ENCODE results near the gene SCAP. TPM values are rescaled to one million over a fixed set of nuclear protein-coding genes. Genes with fewer than 3 reads are reported as not detected.

SCAP gene
- total and polyA plus RNA-seq, 2 donors (not counting 1 experiment from before 2014, with no cell fraction given): 13.6 to 67.7 TPM

- Histone ChIP-seq H3K4me2 (ENCODE audit: extremely low read depth, insufficient read depth, low read length) (no peak overlapping the region), H2AFZ (ENCODE audit: low read length) (no peak overlapping the region), H3K4me3 (replicated peaks in 1 of 4; ENCODE audit: control extremely low read depth in 1 of 4, insufficient read depth in 1 of 4, low read depth in 3 of 4, low read length in 4 of 4) (no peak overlapping the region), H3K27me3 (ENCODE audit: control insufficient read depth, insufficient read depth, low read length) (peaks cover 2% of the 10 kb centered on the region), H3K9ac (ENCODE audit: insufficient read depth, low read length) (no peak overlapping the region), H4K20me1 (ENCODE audit: control insufficient read depth, extremely low read depth, insufficient read depth, low read length) (no peaks in the 10 kb centered on the region), H3K4me1 (ENCODE audit: control insufficient read depth, extremely low read depth, insufficient read depth, low read length) (peaks cover 3% of the 10 kb centered on the region), H3K36me3 (ENCODE audit: control insufficient read depth, insufficient read depth, low read length) (no peaks in the 10 kb centered on the region), H3K9me3 (ENCODE audit: control insufficient read depth, insufficient read depth, low read depth, low read length) (no peaks in the 10 kb centered on the region), H3K79me2 (ENCODE audit: control insufficient read depth, insufficient read depth, low read length) (no peaks in the 10 kb centered on the region), H3K27ac (ENCODE audit: insufficient read depth, low read length) (no peak overlapping the region)
- TF ChIP-seq CTCF (conservative IDR thresholded peaks at IDR 0.05 in 1 of 2, IDR thresholded peaks at IDR 0.05 in 1 of 2; ENCODE audit: low read depth in 1 of 2, low read length in 2 of 2) (no peak), EZH2 (IDR thresholded peaks at IDR 0.05; ENCODE audit: low read length, missing control alignments) (no peak)
- DNase-seq (ENCODE audit: low read depth in 2 of 2): no peak
Observed at GRCh38 chr3:47367631-47368030, 108.1 kb downstream of the SCAP start.

GRCh38 chr3:47366833-47367232, 108.9 kb downstream of the SCAP start:
- Histone ChIP-seq H3K36me3 (ENCODE audit: control insufficient read depth, insufficient read depth, low read length) (no peaks in the 10 kb centered on the region), H3K9me3 (ENCODE audit: control insufficient read depth, insufficient read depth, low read depth, low read length) (no peaks in the 10 kb centered on the region), H3K4me1 (ENCODE audit: control insufficient read depth, extremely low read depth, insufficient read depth, low read length) (peaks cover 3% of the 10 kb centered on the region), H4K20me1 (ENCODE audit: control insufficient read depth, extremely low read depth, insufficient read depth, low read length) (no peaks in the 10 kb centered on the region), H3K27ac (ENCODE audit: insufficient read depth, low read length) (no peak overlapping the region), H2AFZ (ENCODE audit: low read length) (no peak overlapping the region), H3K27me3 (ENCODE audit: control insufficient read depth, insufficient read depth, low read length) (peaks cover 2% of the 10 kb centered on the region), H3K9ac (ENCODE audit: insufficient read depth, low read length) (no peak overlapping the region), H3K4me3 (replicated peaks in 1 of 4; ENCODE audit: control extremely low read depth in 1 of 4, insufficient read depth in 1 of 4, low read depth in 3 of 4, low read length in 4 of 4) (no peak overlapping the region), H3K4me2 (ENCODE audit: extremely low read depth, insufficient read depth, low read length) (no peak overlapping the region), H3K79me2 (ENCODE audit: control insufficient read depth, insufficient read depth, low read length) (no peaks in the 10 kb centered on the region)
- DNase-seq (ENCODE audit: low read depth in 2 of 2): no peak
- no peak for TF ChIP-seq EZH2 (IDR thresholded peaks at IDR 0.05; ENCODE audit: low read length, missing control alignments)
- TF ChIP-seq CTCF (conservative IDR thresholded peaks at IDR 0.05 in 1 of 2, IDR thresholded peaks at IDR 0.05 in 1 of 2; ENCODE audit: low read depth in 1 of 2, low read length in 2 of 2): no peak

GRCh38 chr3:47365213-47366153, 110.3 kb downstream of the SCAP start:
- Histone ChIP-seq H3K27me3 (ENCODE audit: control insufficient read depth, insufficient read depth, low read length) (peaks cover 2% of the 10 kb centered on the region), H4K20me1 (ENCODE audit: control insufficient read depth, extremely low read depth, insufficient read depth, low read length) (no peaks in the 10 kb centered on the region), H3K4me3 (replicated peaks in 1 of 4; ENCODE audit: control extremely low read depth in 1 of 4, insufficient read depth in 1 of 4, low read depth in 3 of 4, low read length in 4 of 4) (no peak overlapping the region), H3K36me3 (ENCODE audit: control insufficient read depth, insufficient read depth, low read length) (no peaks in the 10 kb centered on the region), H3K79me2 (ENCODE audit: control insufficient read depth, insufficient read depth, low read length) (no peaks in the 10 kb centered on the region), H3K9me3 (ENCODE audit: control insufficient read depth, insufficient read depth, low read depth, low read length) (no peaks in the 10 kb centered on the region), H3K4me2 (ENCODE audit: extremely low read depth, insufficient read depth, low read length) (peak overlapping the region; percentile 40), H2AFZ (ENCODE audit: low read length) (no peak overlapping the region), H3K9ac (ENCODE audit: insufficient read depth, low read length) (no peak overlapping the region), H3K27ac (ENCODE audit: insufficient read depth, low read length) (no peak overlapping the region), H3K4me1 (ENCODE audit: control insufficient read depth, extremely low read depth, insufficient read depth, low read length) (peaks cover 3% of the 10 kb centered on the region)
- TF ChIP-seq CTCF (conservative IDR thresholded peaks at IDR 0.05 in 1 of 2, IDR thresholded peaks at IDR 0.05 in 1 of 2; ENCODE audit: low read depth in 1 of 2, low read length in 2 of 2) (no peak), EZH2 (IDR thresholded peaks at IDR 0.05; ENCODE audit: low read length, missing control alignments) (no peak)
- peak; percentile 78 to 83 for DNase-seq (ENCODE audit: low read depth in 2 of 2)

Other genes with a start within 250 kb of the SCAP start
- 1.8 and 2.8 TPM in 2 replicates for gene KIF9, start 193.1 kb downstream of the SCAP start, total RNA-seq
- gene KIF9, start 193.1 kb downstream of the SCAP start, polyA plus RNA-seq: 3.4 and 4.3 TPM in 2 replicates
- gene KLHL18, start 193.0 kb downstream of the SCAP start, total RNA-seq: 15.2 and 20.1 TPM in 2 replicates
- 27.8 and 29.1 TPM in 2 replicates for gene KLHL18, start 193.0 kb downstream of the SCAP start, polyA plus RNA-seq
- gene PTPN23, start 94.9 kb downstream of the SCAP start, total RNA-seq: 11.6 and 19.7 TPM in 2 replicates
- gene PTPN23, start 94.9 kb downstream of the SCAP start, polyA plus RNA-seq: 1.5 and 2.7 TPM in 2 replicates
- gene ELP6, start 37.8 kb upstream of the SCAP start, total RNA-seq: 20.0 and 35.2 TPM in 2 replicates
- 37.2 and 45.8 TPM in 2 replicates for gene ELP6, start 37.8 kb upstream of the SCAP start, polyA plus RNA-seq
- gene CSPG5, start 102.9 kb upstream of the SCAP start, total RNA-seq: under 0.01 and 0.17 TPM in 2 replicates
- 0.02 TPM in 1 of 2 replicates, not detected in the other for gene CSPG5, start 102.9 kb upstream of the SCAP start, polyA plus RNA-seq